HG02623 (cell line): ENCODE measurements around the gene DLX1.
"Not testable (repeated sequence)": the region's sequence is repeated elsewhere in the genome, so short reads cannot be mapped to it uniquely, and the experiment has no call there.

Source experiments
- ATAC-seq: cut with Tn5 transposase; IDR thresholded peaks from one replicate; pipeline ENCODE4 v1.9.1; 2021; ENCODE audit warnings: moderate library complexity; ENCODE audit not compliant: unreplicated experiment

DLX1 gene

DNA sequence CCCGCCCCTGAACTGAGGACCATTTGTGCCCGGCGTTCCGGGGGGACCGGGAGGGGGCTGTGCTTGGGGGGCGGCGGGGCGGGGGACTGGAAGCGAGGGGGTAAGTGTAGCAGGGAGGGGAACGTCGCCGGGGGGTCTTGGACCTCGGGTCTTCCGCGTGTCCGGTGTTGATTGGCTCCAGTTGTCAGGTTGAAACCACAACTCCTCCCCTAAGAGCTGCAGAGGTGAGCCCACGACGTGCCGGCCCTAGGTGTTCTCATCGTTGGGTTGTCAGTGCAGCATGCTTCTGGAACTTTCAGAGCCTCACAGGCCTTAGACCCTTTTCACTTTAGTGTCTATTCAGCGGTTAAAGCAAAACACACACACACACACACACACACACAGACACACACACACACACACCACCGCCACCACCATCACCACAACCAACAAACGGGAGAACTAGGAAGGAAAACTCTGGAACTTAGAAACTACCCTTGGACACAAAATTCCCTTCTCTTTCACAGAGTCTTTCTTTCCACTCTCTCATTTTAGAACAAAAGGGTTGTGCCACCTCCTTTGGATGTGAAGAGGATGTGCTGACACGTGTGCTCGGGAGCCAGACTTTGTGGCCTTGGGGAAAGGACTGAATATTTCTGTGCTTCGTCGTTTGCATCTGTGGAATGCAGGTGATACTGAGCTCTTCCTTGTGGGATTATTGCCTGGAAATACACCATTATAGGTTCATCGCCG, 24.1 kb downstream of the DLX1 start:
- no peak for ATAC-seq

DNA sequence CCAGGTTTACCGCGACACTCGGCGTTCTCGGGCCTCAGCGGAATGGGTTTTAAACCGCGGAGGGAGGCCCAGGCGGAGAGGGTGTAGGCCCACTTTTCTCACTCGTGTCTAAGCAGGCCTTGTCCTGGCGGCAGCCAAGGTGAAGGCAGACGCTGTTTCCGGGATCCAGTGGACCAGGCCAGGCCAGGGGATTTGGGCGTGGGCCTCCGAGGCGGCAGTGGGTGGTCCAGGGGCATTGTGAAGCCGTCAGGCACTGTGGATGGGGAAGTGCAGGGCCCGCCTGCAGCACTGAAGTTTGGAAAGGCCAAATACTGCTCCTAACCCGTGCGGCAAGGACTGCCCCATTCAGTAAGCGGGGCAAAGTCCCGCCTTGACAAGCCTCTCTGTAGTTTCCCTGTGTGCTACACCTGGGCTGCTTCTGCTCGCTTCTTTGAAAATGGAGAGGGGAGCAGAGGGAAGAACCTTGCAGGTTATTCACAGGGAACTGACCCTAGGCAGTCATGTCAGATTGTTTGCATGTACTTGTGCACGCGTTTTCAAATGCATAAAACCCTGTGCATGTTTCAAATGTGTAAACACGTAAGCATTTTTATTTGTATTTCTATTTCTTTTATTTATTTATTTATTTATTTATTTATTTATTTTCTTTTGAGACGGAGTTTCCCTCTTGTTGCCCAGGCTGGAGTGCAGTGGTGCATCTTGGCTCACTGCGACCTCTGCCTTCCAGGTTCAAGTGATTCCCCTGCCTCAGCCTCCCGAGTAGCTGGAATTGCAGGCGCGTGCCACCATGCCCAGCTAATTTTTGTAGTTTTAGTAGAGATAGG, 24.9 kb downstream of the DLX1 start:
- no peak for ATAC-seq

DNA sequence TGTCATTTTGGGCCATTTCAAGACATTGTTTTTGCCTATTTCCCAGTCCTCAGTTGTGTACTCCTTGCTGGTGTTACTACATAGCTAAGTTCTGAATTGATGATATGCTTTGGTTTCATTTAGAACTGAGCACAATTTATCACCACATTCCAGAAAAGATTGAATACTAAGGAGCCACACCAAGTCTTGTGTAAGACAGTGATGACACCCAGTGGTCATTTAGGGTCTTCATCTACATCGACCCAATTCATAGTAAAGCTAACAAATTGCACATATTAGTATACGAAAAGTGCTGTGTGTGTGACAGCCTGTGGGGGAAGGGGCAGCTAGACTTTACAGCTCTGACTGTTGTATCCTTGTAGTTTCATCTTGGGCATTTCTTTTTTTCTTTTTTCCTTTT, 28.3 kb downstream of the DLX1 start:
- no peak for ATAC-seq

DNA sequence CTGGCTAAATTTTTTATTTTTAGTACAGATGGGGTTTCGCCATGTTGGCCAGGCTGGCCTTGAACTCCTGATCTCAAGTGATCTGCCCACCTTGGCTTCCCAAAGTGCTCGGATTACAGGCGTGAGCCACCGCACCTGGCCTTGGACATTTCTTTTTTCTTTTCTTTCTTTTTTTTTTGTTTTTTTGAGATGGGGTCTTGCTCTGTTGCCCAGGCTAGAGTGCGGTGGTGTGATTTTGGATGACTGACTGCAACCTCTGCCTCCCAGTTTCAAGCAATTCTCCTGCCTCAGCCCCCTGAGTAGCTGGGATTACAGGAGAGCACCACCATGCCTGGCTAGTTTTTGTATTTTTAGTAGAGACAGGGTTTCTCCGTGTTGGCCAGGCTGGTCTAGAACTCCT, 28.9 kb downstream of the DLX1 start:
- ATAC-seq, result not testable (repeated sequence)

DNA sequence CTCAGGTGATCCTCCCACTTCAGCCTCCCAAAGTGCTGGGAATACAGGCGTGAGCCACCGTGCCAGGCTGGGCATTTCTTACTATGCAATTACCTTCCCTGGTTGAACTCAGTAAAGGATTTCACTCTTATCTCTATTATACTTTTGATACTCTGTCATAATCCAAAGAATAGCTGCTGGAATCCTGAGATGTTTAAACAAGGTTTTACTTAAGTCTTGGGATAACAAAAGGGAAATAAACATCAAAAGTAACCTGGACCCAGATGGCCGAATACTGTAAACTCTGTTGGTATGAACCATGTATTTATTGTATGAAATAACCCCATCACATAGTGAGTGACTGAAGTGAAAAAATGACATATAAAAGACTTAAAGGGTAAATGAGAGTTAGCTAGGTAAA, 29.3 kb downstream of the DLX1 start:
- ATAC-seq, result no peak

DNA sequence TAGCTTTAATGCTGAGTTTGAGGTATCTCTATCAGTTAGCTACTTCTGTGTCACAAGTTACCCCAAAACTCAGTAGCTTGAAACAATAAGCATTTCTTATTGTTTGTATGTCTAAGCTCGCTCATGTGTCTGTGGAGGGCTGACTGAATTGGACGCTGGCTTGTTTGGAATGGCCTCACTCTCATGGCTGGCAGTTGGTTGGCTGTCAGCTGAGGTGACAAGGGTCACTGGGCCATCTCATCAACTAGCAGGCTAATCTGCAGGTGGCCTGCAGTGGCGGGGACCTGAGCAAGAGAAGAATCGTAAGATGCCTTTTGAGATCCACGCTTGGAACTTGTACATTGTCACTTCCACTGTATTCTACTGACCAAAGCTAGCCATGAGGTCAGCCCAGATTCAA, 30.8 kb downstream of the DLX1 start:
- ATAC-seq, result no peak

DNA sequence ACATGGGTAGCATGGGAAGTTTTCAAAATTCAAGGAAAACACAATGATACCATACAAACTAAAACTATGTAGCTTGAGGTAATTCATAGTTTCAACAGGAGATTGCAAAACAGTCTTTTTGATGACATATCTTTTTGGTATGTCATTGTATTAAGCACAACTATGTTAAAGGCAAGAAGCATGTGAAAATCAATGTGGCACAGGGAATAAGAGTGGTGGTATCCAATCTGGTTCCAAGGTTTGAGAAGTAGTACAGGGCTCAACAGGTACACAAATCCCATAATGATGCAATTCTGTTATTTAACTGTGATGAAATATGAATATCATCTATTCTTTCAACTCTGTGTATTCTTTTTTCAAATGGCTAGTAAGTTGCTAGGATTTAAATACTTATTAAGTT, 33.8 kb downstream of the DLX1 start:
- ATAC-seq, result no peak

DNA sequence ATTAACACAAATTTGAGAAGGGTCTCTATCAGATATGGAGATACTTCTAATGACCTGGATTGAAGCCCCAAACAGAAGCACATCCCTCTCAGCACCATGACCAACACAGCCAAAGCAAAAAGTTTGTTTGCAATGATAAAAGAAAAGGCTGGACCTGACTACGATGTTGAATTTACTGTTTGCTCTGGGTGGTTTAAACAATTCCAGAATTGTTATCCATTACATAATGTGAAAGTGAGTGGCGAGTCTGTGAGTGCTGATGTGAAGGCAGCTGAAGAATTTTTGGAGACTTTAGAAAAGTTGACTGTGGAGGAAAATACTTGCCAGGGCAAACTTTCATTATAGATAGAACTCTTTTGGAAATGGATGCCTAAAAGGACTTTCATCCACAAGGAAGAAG, 34.8 kb downstream of the DLX1 start:
- ATAC-seq, result no peak

DNA sequence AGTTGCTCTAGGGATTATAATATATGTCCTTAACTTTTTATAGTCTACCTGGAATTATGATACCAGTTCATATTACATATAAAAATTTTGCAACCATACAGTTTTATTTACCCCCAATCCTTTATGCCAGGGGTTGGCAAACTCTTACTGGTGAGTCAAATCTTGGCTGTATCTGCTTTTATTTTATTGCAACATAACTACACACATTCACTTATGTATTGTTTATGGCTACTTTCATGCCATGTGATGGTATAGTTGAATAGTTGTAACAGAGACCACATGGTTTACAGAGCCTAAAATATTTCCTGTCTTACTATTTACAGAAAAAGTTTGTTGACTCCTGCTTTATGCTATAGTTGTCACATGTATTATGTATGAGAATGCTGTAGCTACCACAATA, 43.2 kb downstream of the DLX1 start:
- no peak for ATAC-seq

DNA sequence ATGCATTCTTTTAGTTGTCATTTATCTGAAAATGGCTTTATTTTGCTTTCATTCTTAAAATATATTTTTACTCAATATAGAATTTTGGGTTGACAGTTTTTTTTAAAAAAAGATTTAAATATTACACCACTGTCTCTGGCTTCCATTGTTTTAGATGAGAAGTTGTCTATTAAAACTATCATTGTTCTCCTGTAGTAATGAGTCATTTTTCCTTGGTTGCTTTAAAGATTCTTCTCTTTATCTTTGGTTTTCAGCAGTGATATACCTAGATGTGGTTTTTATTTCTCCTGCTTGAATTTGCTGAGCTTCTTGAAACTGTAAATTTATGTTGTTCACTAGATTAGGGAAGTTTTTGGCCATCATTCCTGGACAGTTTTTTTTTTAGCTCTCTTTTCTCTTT, 44.1 kb downstream of the DLX1 start:
- no peak for ATAC-seq

DNA sequence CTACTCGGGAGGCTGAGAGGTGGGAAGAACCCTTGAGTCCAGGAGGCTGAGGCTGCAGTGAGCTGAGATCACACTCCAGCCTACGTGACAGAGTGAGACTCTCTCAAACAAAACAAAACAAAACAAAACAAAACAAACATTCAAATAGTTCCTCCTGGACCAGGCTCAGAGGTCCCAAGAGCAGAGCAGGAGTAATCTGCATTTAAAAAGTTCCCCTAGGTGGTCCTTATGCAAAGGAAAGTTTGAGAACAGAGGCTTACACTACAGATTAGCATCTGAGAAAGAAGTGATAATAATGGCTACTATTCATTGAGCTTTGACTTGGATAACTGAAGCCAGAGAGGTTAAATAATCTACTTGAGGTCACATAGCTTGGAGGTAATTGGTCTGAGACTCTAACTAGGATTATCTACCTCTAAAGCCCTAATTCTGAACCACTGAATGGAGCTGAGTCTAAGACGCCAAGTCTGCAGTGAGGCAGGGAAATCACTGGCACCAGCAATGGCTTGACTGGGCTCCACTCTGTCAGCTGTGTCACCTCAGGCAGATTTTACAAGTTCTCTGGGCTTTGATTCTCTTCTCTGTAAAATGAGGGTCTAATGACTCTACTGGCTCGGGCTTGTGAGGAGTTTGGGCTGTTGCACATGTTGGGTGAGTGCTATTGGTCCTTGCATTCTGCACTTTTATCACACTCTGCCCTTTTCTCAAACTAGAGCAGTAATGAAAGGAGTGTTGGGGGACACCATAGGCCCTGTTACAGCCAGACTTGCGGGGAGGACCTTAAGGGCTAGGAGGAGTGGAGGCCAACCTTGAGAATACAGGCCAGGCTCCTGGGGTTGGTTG, 46.6 kb downstream of the DLX1 start:
- no peak for ATAC-seq

DNA sequence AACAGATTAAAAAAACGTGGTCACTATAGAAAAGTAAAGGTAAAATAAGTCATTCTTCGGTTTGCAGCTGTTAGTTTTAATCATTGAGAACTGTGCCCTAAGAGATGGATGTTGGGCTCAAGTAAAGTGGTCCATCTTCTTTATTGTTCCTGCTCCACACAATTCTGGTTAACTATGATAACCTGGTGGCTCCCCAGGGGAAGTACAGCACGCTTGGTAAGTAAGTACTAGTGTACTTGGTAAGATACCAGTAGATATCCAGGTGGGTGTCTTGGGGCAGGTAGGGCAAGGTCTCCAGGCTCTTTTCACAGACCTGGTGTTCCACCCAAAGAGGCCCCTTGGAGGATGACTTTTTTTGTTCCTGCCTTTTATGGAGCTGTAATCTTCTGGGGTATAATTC, 49.0 kb downstream of the DLX1 start:
- ATAC-seq, result no peak

DNA sequence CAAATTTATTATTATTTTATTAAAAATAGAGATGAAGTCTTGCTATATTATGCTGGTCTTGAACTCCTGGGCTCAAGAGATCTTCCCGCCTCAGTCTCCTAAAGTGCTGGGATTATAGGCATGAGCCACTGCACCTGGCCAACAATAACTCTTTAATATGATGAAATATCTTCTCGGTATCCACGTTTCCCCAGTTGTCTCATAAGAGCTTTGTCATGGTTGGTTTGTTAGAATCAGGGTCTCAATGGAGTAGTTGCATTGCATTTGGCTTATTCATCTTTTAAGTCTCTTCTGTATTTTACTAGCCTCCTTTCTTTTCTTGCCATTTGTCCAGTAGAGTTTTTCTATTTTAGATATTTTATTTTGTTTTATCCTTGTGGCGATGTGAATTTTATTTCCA, 50.1 kb downstream of the DLX1 start:
- no peak for ATAC-seq

DNA sequence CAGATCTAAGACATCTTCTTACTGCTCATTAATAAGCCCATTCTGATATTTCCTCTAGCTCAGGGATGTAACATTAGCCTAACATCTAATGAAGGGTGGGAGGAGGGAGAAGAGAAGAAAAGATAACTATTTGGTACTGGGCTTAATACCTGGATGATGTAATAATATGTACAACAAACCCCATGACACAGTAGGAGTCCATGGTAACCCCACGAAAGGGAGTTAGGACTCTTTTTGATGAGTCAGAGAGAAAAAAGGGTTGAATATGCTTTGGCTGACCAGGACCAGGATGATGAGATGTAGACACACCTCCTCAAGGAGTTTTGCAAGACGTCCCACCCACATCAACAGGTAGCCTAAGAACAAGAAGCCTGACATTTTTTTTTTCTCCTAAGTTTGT, 51.8 kb downstream of the DLX1 start:
- ATAC-seq, result no peak

DNA sequence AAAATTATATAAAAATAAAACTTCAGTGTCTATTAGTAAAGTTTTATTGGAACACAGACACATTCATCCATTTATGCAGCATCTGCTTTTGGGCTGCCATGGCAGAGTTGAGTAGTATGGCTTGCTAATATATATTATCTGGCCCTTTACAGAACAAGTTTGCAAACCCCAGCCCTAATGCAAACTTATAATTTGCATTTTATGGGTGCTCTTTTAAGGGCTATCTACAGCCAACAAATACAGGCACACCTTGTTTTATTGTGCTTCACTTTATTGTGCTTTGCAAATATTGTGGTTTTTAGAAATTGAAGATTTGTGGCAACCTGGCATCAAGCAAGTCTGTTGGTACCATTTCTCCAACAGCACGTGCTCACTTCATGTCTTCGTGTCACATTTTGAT, 52.6 kb downstream of the DLX1 start:
- ATAC-seq, result no peak

DNA sequence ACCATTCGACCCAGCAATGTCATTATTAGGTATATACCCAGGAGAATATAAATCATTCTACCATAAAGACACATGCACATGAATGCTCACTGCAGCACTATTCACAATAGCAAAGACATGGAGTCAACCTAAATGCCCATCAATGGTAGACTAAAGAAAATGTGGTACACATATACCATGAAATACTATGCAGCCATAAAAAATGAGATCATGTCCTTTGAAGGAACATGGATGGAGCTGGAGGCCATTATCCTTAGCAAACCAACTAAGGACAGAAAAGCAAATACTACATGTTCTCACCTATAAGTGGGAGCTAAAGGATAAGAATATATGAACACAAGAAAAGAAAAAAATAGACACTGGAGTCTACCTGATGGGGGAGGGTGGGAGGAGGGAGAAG, 53.4 kb downstream of the DLX1 start:
- ATAC-seq, result not testable (repeated sequence)
